Caco-2 (cell line): ENCODE data around the gene HORMAD2. TPM values are rescaled to one million over a fixed set of nuclear protein-coding genes. Genes with fewer than 3 reads are reported as not detected.

ENCODE experiments used
- BruUV-seq: library from RNA; stranded (reverse); fragments of 400-500 nt; replicated peaks from 2 replicates; lab custom pipeline; 2021; lab: Mats Ljungman, UMichigan
- CTCF ChIA-PET: fragments of 300-600 bp; sonication (Branson Sonifier 250); formaldehyde crosslinking; loops from one replicate; lab custom pipeline; 2022; ENCODE audit warnings: antibody characterized with exemption; lab: Charles Lee
- POLR2A ChIA-PET: fragments of 300-600 bp; sonication (Branson Sonifier 250); formaldehyde crosslinking; loops from one replicate; lab custom pipeline; 2022; ENCODE audit warnings: antibody characterized with exemption; lab: Charles Lee
- DNase-seq, 2 experiments: peaks; one replicate each; pipeline versions ENCODE4 v3.0.0 to v3.0.0-alpha.2; 2020 to 2022
- H3K27me3 ChIP-seq: replicated peaks from 2 replicates; pipeline ENCODE4 v1.6.0; 2011; ENCODE audit warnings: low read length; ENCODE audit not compliant: control insufficient read depth, insufficient read depth
- H3K36me3 ChIP-seq: 2 replicates; pipeline ENCODE4 v1.5.1; 2011; ENCODE audit warnings: low read length; ENCODE audit not compliant: control insufficient read depth, insufficient read depth
- H3K4me1 ChIP-seq: fragments of 250-450 bp; sonication (Bioruptor Pico); 2 replicates; pipeline ENCODE4 v1.5.1; 2020; ENCODE audit warnings: mild to moderate bottlenecking
- H3K4me3 ChIP-seq: 2 replicates; pipeline ENCODE4 v1.5.1; 2011; ENCODE audit warnings: low read depth, mild to moderate bottlenecking, control low read depth, low read length
- H3K9me3 ChIP-seq: fragments of 250-450 bp; sonication (Bioruptor Pico); 2 replicates; pipeline ENCODE4 v1.5.1; 2020; ENCODE audit warnings: mild to moderate bottlenecking, moderate library complexity
- H3K27ac Mint-ChIP-seq: one replicate; pipeline ENCODE4 v1.8.0; 2022; ENCODE audit warnings: mixed read lengths; ENCODE audit not compliant: unreplicated experiment
- H3K27me3 Mint-ChIP-seq: one replicate; pipeline ENCODE4 v1.8.0; 2022; ENCODE audit warnings: mixed read lengths; ENCODE audit not compliant: insufficient read depth, unreplicated experiment
- H3K36me3 Mint-ChIP-seq: one replicate; pipeline ENCODE4 v1.8.0; 2022; ENCODE audit warnings: mild to moderate bottlenecking, mixed read lengths; ENCODE audit not compliant: insufficient read depth, unreplicated experiment
- H3K4me1 Mint-ChIP-seq: one replicate; pipeline ENCODE4 v1.8.0; 2022; ENCODE audit warnings: low read depth, mixed read lengths; ENCODE audit not compliant: unreplicated experiment
- H3K4me3 Mint-ChIP-seq: one replicate; pipeline ENCODE4 v1.8.0; 2022; ENCODE audit warnings: mild to moderate bottlenecking, moderate library complexity, mixed read lengths; ENCODE audit not compliant: unreplicated experiment
- H3K9me3 Mint-ChIP-seq: one replicate; pipeline ENCODE4 v1.8.0; 2022; ENCODE audit warnings: mixed read lengths; ENCODE audit not compliant: unreplicated experiment
- CTCF ChIP-seq, 2 experiments: fragments of 200-600 bp in 1 of 2; IDR thresholded peaks; 1 replicate in 1 of 2; 2 replicates in 1 of 2; pipeline versions ENCODE4 v1.5.1 to v1.8.0; 2011 to 2022; ENCODE audit warnings: antibody characterized with exemption in 1 of 2, control low read depth in 1 of 2, inconsistent platforms in 1 of 2, low read depth in 1 of 2, low read length in 1 of 2, mild to moderate bottlenecking in 1 of 2, moderate library complexity in 1 of 2; ENCODE audit not compliant: insufficient read depth in 1 of 2, severe bottlenecking in 1 of 2, unreplicated experiment in 1 of 2
- intact Hi-C: fragments of 100-400 bp; cut with micrococcal nuclease; formaldehyde crosslinking; loops from one replicate; pipeline ENCODE4 v1.10.0; 2022; ENCODE audit not compliant: unreplicated experiment
- total RNA-seq: library from RNA; stranded (reverse); gene quantifications from 2 replicates; pipeline ENCODE4 v1.2.3, GENCODE V29; 2022

The HORMAD2 gene
- total RNA-seq, 1 experiment from 2014 or later, result 3.1 TPM

- CTCF ChIA-PET, result no interaction called here
These were observed 49.4 kb downstream of the HORMAD2 start for GRCh38 chr22:30129636-30130035.

GRCh38 chr22:30132290-30132996 lies 52.2 kb downstream of the HORMAD2 start:
- Mint-ChIP-seq H3K36me3 (no peaks in the 10 kb centered on the region), H3K27me3 (no peaks in the 10 kb centered on the region), H3K9me3 (no peaks in the 10 kb centered on the region), H3K27ac (no peak overlapping the region), H3K4me1 (no peaks in the 10 kb centered on the region), H3K4me3 (no peak overlapping the region)
- Histone ChIP-seq H3K9me3 (no peaks in the 10 kb centered on the region), H3K27me3 (no peaks in the 10 kb centered on the region), H3K4me3 (no peak overlapping the region), H3K36me3 (no peaks in the 10 kb centered on the region), H3K4me1 (peaks cover 5% of the 10 kb centered on the region)
- POLR2A ChIA-PET, result no interaction called here
- intact Hi-C loops, result no loop called here
- CTCF ChIA-PET, result no interaction called here
- no TSS peak for BruUV-seq
- no peak for DNase-seq
- no peak for TF ChIP-seq CTCF (IDR thresholded peaks at IDR 0.05; ENCODE audit: insufficient read depth in 1 of 2, low read depth in 1 of 2, low read length in 1 of 2, severe bottlenecking in 1 of 2, unreplicated experiment in 1 of 2)

More at GRCh38 chr22:30129636-30130035, 49.4 kb downstream of the HORMAD2 start:
- POLR2A ChIA-PET, result no interaction called here
- no peak overlapping the region for H3K27ac Mint-ChIP-seq
- no peaks in the 10 kb centered on the region for H3K27me3 Mint-ChIP-seq
- BruUV-seq, result no TSS peak
- no peak for TF ChIP-seq CTCF (IDR thresholded peaks at IDR 0.05; ENCODE audit: insufficient read depth in 1 of 2, low read depth in 1 of 2, low read length in 1 of 2, severe bottlenecking in 1 of 2, unreplicated experiment in 1 of 2)
- no peaks in the 10 kb centered on the region for H3K36me3 Mint-ChIP-seq
- H3K9me3 ChIP-seq, result no peaks in the 10 kb centered on the region
- H3K4me1 ChIP-seq, result peaks cover 7% of the 10 kb centered on the region
- no peaks in the 10 kb centered on the region for H3K36me3 ChIP-seq
- no peaks in the 10 kb centered on the region for H3K4me1 Mint-ChIP-seq
- no peaks in the 10 kb centered on the region for H3K27me3 ChIP-seq
- DNase-seq, result no peak
- no peak overlapping the region for H3K4me3 Mint-ChIP-seq
- peaks cover 3% of the 10 kb centered on the region for H3K9me3 Mint-ChIP-seq
- intact Hi-C loops, result no loop called here
- H3K4me3 ChIP-seq, result no peak overlapping the region

- H3K27ac Mint-ChIP-seq, result no peak overlapping the region
- Histone ChIP-seq H3K36me3 (no peaks in the 10 kb centered on the region), H3K9me3 (no peaks in the 10 kb centered on the region), H3K4me3 (no peak overlapping the region), H3K27me3 (no peaks in the 10 kb centered on the region), H3K4me1 (no peaks in the 10 kb centered on the region)
- no peaks in the 10 kb centered on the region for H3K4me1 Mint-ChIP-seq
- CTCF ChIA-PET, result no interaction called here
- intact Hi-C loops, result no loop called here
- no peaks in the 10 kb centered on the region for H3K27me3 Mint-ChIP-seq
- H3K4me3 Mint-ChIP-seq, result no peak overlapping the region
- POLR2A ChIA-PET, result no interaction called here
- no TSS peak for BruUV-seq
- no peak for DNase-seq
- TF ChIP-seq CTCF (IDR thresholded peaks at IDR 0.05; ENCODE audit: insufficient read depth in 1 of 2, low read depth in 1 of 2, low read length in 1 of 2, severe bottlenecking in 1 of 2, unreplicated experiment in 1 of 2), result no peak
- no peaks in the 10 kb centered on the region for H3K36me3 Mint-ChIP-seq
- no peaks in the 10 kb centered on the region for H3K9me3 Mint-ChIP-seq
These were observed 60.1 kb downstream of the HORMAD2 start for GRCh38 chr22:30140414-30140813.
